ENCODE data around the gene TSPY8.
"Not testable (repeated sequence)": the region's sequence is repeated elsewhere in the genome, so short reads cannot be mapped to it uniquely, and the experiment has no call there.

The TSPY8 gene, protein sequence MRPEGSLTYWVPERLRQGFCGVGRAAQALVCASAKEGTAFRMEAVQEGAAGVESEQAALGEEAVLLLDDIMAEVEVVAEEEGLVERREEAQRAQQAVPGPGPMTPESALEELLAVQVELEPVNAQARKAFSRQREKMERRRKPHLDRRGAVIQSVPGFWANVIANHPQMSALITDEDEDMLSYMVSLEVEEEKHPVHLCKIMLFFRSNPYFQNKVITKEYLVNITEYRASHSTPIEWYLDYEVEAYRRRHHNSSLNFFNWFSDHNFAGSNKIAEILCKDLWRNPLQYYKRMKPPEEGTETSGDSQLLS

DNA sequence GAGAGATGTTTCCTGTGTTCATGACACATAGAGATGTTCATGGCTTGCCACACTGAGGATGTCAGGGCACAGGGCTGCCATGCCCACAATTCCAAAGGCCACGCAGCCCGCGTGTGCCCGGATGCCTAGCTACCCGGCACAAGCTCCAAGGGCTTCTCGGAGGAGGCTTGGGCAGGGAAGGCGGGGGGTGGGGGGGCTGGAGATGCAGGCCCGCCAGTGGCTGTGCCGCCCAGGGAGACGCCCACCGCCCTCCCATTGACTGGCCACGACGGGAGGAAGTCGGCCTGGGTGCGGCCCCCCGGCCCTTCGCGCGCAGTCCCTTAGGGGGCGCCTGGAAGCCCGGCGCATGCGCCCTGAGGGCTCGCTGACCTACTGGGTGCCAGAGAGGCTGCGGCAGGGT, at the start of gene TSPY8:
Gene TSPY8, plus strand, starts transcription at position 301 of the 400 bp plus-strand sequence. Its CDS starts 46 bp downstream, at position 347.
- not testable (repeated sequence) for H3K9ac ChIP-seq (ENCODE audit: low read length); H3K4me1 ChIP-seq (ENCODE audit: control insufficient read depth, insufficient read depth, low read length); H3K27me3 ChIP-seq (ENCODE audit: control insufficient read depth, insufficient read depth, low read length); H3K36me3 ChIP-seq (ENCODE audit: control insufficient read depth, insufficient read depth, low read length); H3K4me3 ChIP-seq (ENCODE audit: low read length); H3K27ac ChIP-seq (ENCODE audit: low read depth, low read length)

DNA sequence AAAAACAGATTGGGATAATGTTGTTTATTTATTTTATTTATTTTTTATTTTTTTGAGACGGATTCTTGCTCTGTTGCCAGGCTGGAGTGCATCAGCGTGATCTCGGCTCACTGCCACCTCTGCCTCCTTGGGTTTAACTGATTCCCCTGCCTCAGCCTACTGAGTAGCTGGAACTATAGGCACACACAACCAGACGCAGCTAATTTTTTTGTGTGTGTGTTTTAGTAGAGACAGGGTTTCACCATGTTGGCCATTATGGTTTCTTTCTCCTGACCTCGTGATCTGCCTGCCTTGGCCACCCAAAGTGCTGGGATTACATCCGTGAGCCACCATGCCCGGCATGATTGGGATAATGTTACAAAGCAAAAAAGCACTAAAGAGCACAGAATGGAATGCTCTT, 36.6 kb upstream of the TSPY8 start:
- Histone ChIP-seq H3K9ac (ENCODE audit: low read length) (no peak overlapping the region), H3K27ac (ENCODE audit: low read depth, low read length) (no peak overlapping the region), H3K4me1 (ENCODE audit: control insufficient read depth, insufficient read depth, low read length) (no peaks in the 10 kb centered on the region), H3K36me3 (ENCODE audit: control insufficient read depth, insufficient read depth, low read length) (no peaks in the 10 kb centered on the region), H3K4me3 (ENCODE audit: low read length) (no peak overlapping the region), H3K27me3 (ENCODE audit: control insufficient read depth, insufficient read depth, low read length) (no peaks in the 10 kb centered on the region)

DNA sequence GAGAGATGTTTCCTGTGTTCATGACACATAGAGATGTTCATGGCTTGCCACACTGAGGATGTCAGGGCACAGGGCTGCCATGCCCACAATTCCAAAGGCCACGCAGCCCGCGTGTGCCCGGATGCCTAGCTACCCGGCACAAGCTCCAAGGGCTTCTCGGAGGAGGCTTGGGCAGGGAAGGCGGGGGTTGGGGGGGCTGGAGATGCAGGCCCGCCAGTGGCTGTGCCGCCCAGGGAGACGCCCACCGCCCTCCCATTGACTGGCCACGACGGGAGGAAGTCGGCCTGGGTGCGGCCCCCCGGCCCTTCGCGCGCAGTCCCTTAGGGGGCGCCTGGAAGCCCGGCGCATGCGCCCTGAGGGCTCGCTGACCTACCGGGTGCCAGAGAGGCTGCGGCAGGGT, 20.4 kb upstream of the TSPY8 start, which contains the start of gene TSPY4:
Gene TSPY4, plus strand, starts transcription at position 301 of the 400 bp plus-strand sequence. Its CDS starts 46 bp downstream, at position 347.
- not testable (repeated sequence) for H3K4me3 ChIP-seq (ENCODE audit: low read length); H3K9ac ChIP-seq (ENCODE audit: low read length); H3K27ac ChIP-seq (ENCODE audit: low read depth, low read length); H3K36me3 ChIP-seq (ENCODE audit: control insufficient read depth, insufficient read depth, low read length); H3K27me3 ChIP-seq (ENCODE audit: control insufficient read depth, insufficient read depth, low read length); H3K4me1 ChIP-seq (ENCODE audit: control insufficient read depth, insufficient read depth, low read length)

DNA sequence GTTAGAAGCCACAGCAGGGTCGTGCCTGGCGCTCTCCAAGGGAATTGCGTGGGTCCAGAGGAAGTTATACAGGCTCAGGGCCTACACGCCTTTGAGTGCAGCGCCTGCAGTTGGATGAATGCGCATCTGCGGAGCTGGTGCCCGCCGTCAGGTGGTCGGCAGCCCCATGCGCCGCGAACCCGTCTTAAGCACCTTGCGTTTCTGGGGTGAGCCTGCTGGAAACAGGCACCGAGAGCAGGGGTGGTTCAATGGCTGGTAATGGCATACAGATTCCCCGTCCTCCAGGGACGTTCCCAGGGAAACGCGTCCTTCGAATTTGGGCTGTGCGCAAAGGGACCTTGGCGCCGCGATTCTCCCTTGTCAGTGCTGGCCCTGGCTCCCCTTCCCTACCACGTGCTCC, 38.9 kb downstream of the TSPY8 start:
- H3K36me3 ChIP-seq (ENCODE audit: control insufficient read depth, insufficient read depth, low read length); H3K9ac ChIP-seq (ENCODE audit: low read length); H3K27me3 ChIP-seq (ENCODE audit: control insufficient read depth, insufficient read depth, low read length); H3K27ac ChIP-seq (ENCODE audit: low read depth, low read length); H3K4me3 ChIP-seq (ENCODE audit: low read length); H3K4me1 ChIP-seq (ENCODE audit: control insufficient read depth, insufficient read depth, low read length): not testable (repeated sequence)

DNA sequence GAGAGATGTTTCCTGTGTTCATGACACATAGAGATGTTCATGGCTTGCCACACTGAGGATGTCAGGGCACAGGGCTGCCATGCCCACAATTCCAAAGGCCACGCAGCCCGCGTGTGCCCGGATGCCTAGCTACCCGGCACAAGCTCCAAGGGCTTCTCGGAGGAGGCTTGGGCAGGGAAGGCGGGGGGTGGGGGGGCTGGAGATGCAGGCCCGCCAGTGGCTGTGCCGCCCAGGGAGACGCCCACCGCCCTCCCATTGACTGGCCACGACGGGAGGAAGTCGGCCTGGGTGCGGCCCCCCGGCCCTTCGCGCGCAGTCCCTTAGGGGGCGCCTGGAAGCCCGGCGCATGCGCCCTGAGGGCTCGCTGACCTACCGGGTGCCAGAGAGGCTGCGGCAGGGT, 40.5 kb downstream of the TSPY8 start, which contains the start of gene TSPY3:
Gene TSPY3, plus strand, starts transcription at position 301 of the 400 bp plus-strand sequence. Its CDS starts 46 bp downstream, at position 347.
- H3K27ac ChIP-seq (ENCODE audit: low read depth, low read length); H3K4me3 ChIP-seq (ENCODE audit: low read length); H3K9ac ChIP-seq (ENCODE audit: low read length); H3K4me1 ChIP-seq (ENCODE audit: control insufficient read depth, insufficient read depth, low read length); H3K27me3 ChIP-seq (ENCODE audit: control insufficient read depth, insufficient read depth, low read length); H3K36me3 ChIP-seq (ENCODE audit: control insufficient read depth, insufficient read depth, low read length): not testable (repeated sequence)
